Activated T-cell treated with anti-CD3 and anti-CD28 coated beads, Interleukin-2, amount 50 U/mL, for 72 hours (primary cell): ENCODE measurements around the gene SEZ6L. TPM values are rescaled to one million over a fixed set of nuclear protein-coding genes. Genes with fewer than 3 reads are reported as not detected.

ENCODE experiments used
- ATAC-seq, 2 donors: fragments of 150-1000 bp; cut with Tn5 transposase; replicated peaks in 1 of 2; 2 replicates each; pipeline ENCODE4 v1.10.0; 2021; ENCODE audit warnings: moderate library complexity in 2 of 2, mild to moderate bottlenecking in 1 of 2
- DNase-seq, 2 donors: peaks; one replicate each; pipeline ENCODE4 v3.0.0; 2021 to 2022; ENCODE audit warnings: mixed read lengths in 1 of 2
- H3K27ac Mint-ChIP-seq: one replicate; pipeline ENCODE4 v1.8.0; 2022; ENCODE audit warnings: mild to moderate bottlenecking, moderate library complexity, mixed read lengths
- H3K27me3 Mint-ChIP-seq: one replicate; pipeline ENCODE4 v1.8.0; 2022; ENCODE audit warnings: low read depth, mixed read lengths
- H3K36me3 Mint-ChIP-seq, 2 donors: one replicate each; pipeline ENCODE4 v1.8.0; 2022; ENCODE audit warnings: mixed read lengths in 2 of 2, mild to moderate bottlenecking in 1 of 2; ENCODE audit not compliant: insufficient read depth in 2 of 2
- H3K4me1 Mint-ChIP-seq: one replicate; pipeline ENCODE4 v1.8.0; 2022; ENCODE audit warnings: low read depth, mixed read lengths
- H3K4me3 Mint-ChIP-seq, 2 donors: one replicate each; pipeline ENCODE4 v1.8.0; 2022; ENCODE audit warnings: mild to moderate bottlenecking in 2 of 2, mixed read lengths in 2 of 2, moderate library complexity in 2 of 2
- H3K9me3 Mint-ChIP-seq, 2 donors: one replicate each; pipeline ENCODE4 v1.8.0; 2022; ENCODE audit warnings: mixed read lengths in 2 of 2
- total RNA-seq, 2 donors: library from RNA; stranded (reverse); gene quantifications; one replicate each; pipeline ENCODE4 v1.2.3, GENCODE V29; 2022

The SEZ6L gene
- total RNA-seq, 2 donors from 2014 or later = 0.05 TPM; not detected in 1

GRCh38 chr22:26234296-26234695 is 65.0 kb downstream of the SEZ6L start:
- H3K27ac Mint-ChIP-seq = no peak overlapping the region
- H3K36me3 Mint-ChIP-seq = no peaks in the 10 kb centered on the region
- H3K4me3 Mint-ChIP-seq = no peak overlapping the region
- DNase-seq (no peak), ATAC-seq (no peak)
- H3K4me1 Mint-ChIP-seq = no peaks in the 10 kb centered on the region
- H3K9me3 Mint-ChIP-seq = no peaks in the 10 kb centered on the region
- H3K27me3 Mint-ChIP-seq = peaks cover 21% of the 10 kb centered on the region

- ATAC-seq (no peak), DNase-seq (no peak)
- H3K4me1 Mint-ChIP-seq = no peaks in the 10 kb centered on the region
- peaks cover 21% of the 10 kb centered on the region for H3K27me3 Mint-ChIP-seq
- no peaks in the 10 kb centered on the region for H3K36me3 Mint-ChIP-seq
- H3K27ac Mint-ChIP-seq = no peak overlapping the region
- H3K4me3 Mint-ChIP-seq = no peak overlapping the region
- no peaks in the 10 kb centered on the region for H3K9me3 Mint-ChIP-seq
Measured at GRCh38 chr22:26235792-26236487, 66.7 kb downstream of the SEZ6L start.

GRCh38 chr22:26236991-26237390 is 67.7 kb downstream of the SEZ6L start:
- H3K4me3 Mint-ChIP-seq = no peak overlapping the region
- no peaks in the 10 kb centered on the region for H3K36me3 Mint-ChIP-seq
- ATAC-seq (no peak), DNase-seq (no peak)
- H3K27ac Mint-ChIP-seq = no peak overlapping the region
- H3K4me1 Mint-ChIP-seq = no peaks in the 10 kb centered on the region
- H3K27me3 Mint-ChIP-seq = peaks cover 21% of the 10 kb centered on the region
- H3K9me3 Mint-ChIP-seq = no peaks in the 10 kb centered on the region

GRCh38 chr22:26238596-26238995 is 69.3 kb downstream of the SEZ6L start:
- DNase-seq = no peak
- no peak overlapping the region for H3K27ac Mint-ChIP-seq
- ATAC-seq = no peak
- no peaks in the 10 kb centered on the region for H3K4me1 Mint-ChIP-seq
- no peak overlapping the region for H3K4me3 Mint-ChIP-seq
- H3K27me3 Mint-ChIP-seq = peaks cover 22% of the 10 kb centered on the region
- no peaks in the 10 kb centered on the region for H3K9me3 Mint-ChIP-seq
- H3K36me3 Mint-ChIP-seq = no peaks in the 10 kb centered on the region

GRCh38 chr22:26239581-26239980 is 70.3 kb downstream of the SEZ6L start:
- Mint-ChIP-seq H3K4me1 (no peaks in the 10 kb centered on the region), H3K36me3 (no peaks in the 10 kb centered on the region), H3K4me3 (no peak overlapping the region), H3K27ac (no peak overlapping the region), H3K9me3 (no peaks in the 10 kb centered on the region), H3K27me3 (peaks cover 23% of the 10 kb centered on the region)
- no peak for DNase-seq
- ATAC-seq = no peak

- H3K27me3 Mint-ChIP-seq = peaks cover 27% of the 10 kb centered on the region
- DNase-seq (no peak), ATAC-seq (no peak)
- no peaks in the 10 kb centered on the region for H3K36me3 Mint-ChIP-seq
- H3K27ac Mint-ChIP-seq = no peak overlapping the region
- no peaks in the 10 kb centered on the region for H3K4me1 Mint-ChIP-seq
- H3K9me3 Mint-ChIP-seq = no peaks in the 10 kb centered on the region
- no peak overlapping the region for H3K4me3 Mint-ChIP-seq
Measured at GRCh38 chr22:26241361-26241760, 72.1 kb downstream of the SEZ6L start.

- H3K9me3 Mint-ChIP-seq = no peaks in the 10 kb centered on the region
Measured at GRCh38 chr22:26245001-26245400, 75.7 kb downstream of the SEZ6L start.

GRCh38 chr22:26246552-26246951 is 77.3 kb downstream of the SEZ6L start:
- H3K36me3 Mint-ChIP-seq = no peaks in the 10 kb centered on the region
- no peak overlapping the region for H3K4me3 Mint-ChIP-seq
- H3K27ac Mint-ChIP-seq = no peak overlapping the region
- DNase-seq = no peak
- peaks cover 24% of the 10 kb centered on the region for H3K27me3 Mint-ChIP-seq
- ATAC-seq = no peak
- H3K9me3 Mint-ChIP-seq = no peaks in the 10 kb centered on the region
- no peaks in the 10 kb centered on the region for H3K4me1 Mint-ChIP-seq

More at GRCh38 chr22:26245001-26245400, 75.7 kb downstream of the SEZ6L start:
- no peak for ATAC-seq
- Mint-ChIP-seq H3K36me3 (no peaks in the 10 kb centered on the region), H3K27ac (no peak overlapping the region), H3K4me3 (no peak overlapping the region), H3K4me1 (no peaks in the 10 kb centered on the region), H3K27me3 (peaks cover 17% of the 10 kb centered on the region)
- DNase-seq = no peak

- ATAC-seq (no peak), DNase-seq (no peak)
- H3K36me3 Mint-ChIP-seq = no peaks in the 10 kb centered on the region
- H3K27ac Mint-ChIP-seq = no peak overlapping the region
- H3K27me3 Mint-ChIP-seq = peaks cover 18% of the 10 kb centered on the region
- H3K9me3 Mint-ChIP-seq = no peaks in the 10 kb centered on the region
- no peak overlapping the region for H3K4me3 Mint-ChIP-seq
- H3K4me1 Mint-ChIP-seq = no peaks in the 10 kb centered on the region
Measured at GRCh38 chr22:26251869-26252268, 82.6 kb downstream of the SEZ6L start.

GRCh38 chr22:26259510-26259909 is 90.2 kb downstream of the SEZ6L start:
- no peak for ATAC-seq
- H3K9me3 Mint-ChIP-seq = peaks cover 0 to 2% of the 10 kb centered on the region in 2 donors

GRCh38 chr22:26264162-26264561 is 94.9 kb downstream of the SEZ6L start:
- Mint-ChIP-seq H3K27me3 (peaks cover 20% of the 10 kb centered on the region), H3K4me1 (no peaks in the 10 kb centered on the region), H3K27ac (no peak overlapping the region), H3K9me3 (peaks cover 0 to 2% of the 10 kb centered on the region in 2 donors), H3K4me3 (no peak overlapping the region), H3K36me3 (no peaks in the 10 kb centered on the region)
- no peak for DNase-seq
- ATAC-seq = no peak

More at GRCh38 chr22:26259510-26259909, 90.2 kb downstream of the SEZ6L start:
- Mint-ChIP-seq H3K27ac (no peak overlapping the region), H3K4me3 (no peak overlapping the region), H3K36me3 (no peaks in the 10 kb centered on the region), H3K4me1 (no peaks in the 10 kb centered on the region), H3K27me3 (peaks cover 38% of the 10 kb centered on the region)
- peak; percentile 5 to 6 for DNase-seq

- DNase-seq (no peak), ATAC-seq (no peak)
- no peaks in the 10 kb centered on the region for H3K36me3 Mint-ChIP-seq
- peaks cover 0 to 2% of the 10 kb centered on the region in 2 donors for H3K9me3 Mint-ChIP-seq
- H3K4me1 Mint-ChIP-seq = no peaks in the 10 kb centered on the region
- H3K27ac Mint-ChIP-seq = no peak overlapping the region
- H3K4me3 Mint-ChIP-seq = no peak overlapping the region
- H3K27me3 Mint-ChIP-seq = peaks cover 18% of the 10 kb centered on the region
Measured at GRCh38 chr22:26265281-26265680, 96.0 kb downstream of the SEZ6L start.

- H3K27me3 Mint-ChIP-seq = peaks cover 18% of the 10 kb centered on the region
- no peaks in the 10 kb centered on the region for H3K36me3 Mint-ChIP-seq
- H3K4me3 Mint-ChIP-seq = no peak overlapping the region
- peaks cover 0 to 2% of the 10 kb centered on the region in 2 donors for H3K9me3 Mint-ChIP-seq
- no peaks in the 10 kb centered on the region for H3K4me1 Mint-ChIP-seq
- H3K27ac Mint-ChIP-seq = no peak overlapping the region
- ATAC-seq (no peak), DNase-seq (no peak)
Measured at GRCh38 chr22:26265909-26266308, 96.6 kb downstream of the SEZ6L start.

GRCh38 chr22:26267856-26268255 is 98.6 kb downstream of the SEZ6L start:
- no peak for ATAC-seq
- no peaks in the 10 kb centered on the region for H3K4me1 Mint-ChIP-seq
- no peak overlapping the region for H3K27ac Mint-ChIP-seq
- no peak overlapping the region for H3K4me3 Mint-ChIP-seq
- DNase-seq = no peak
- no peaks in the 10 kb centered on the region for H3K36me3 Mint-ChIP-seq
- no peaks in the 10 kb centered on the region for H3K9me3 Mint-ChIP-seq
- H3K27me3 Mint-ChIP-seq = peaks cover 12% of the 10 kb centered on the region
